Stimulated activated CD8-positive, alpha-beta memory T cell treated with anti-CD3 and anti-CD28 coated beads, Interleukin-4, amount 100 ng/mL, for 1 hour (primary cell): ENCODE results near the gene ZNF512B.

Experiments
- DNase-seq, 2 donors: peaks; one replicate each; pipeline ENCODE4 v3.0.0-alpha.2; 2020; ENCODE audit warnings: low read depth in 2 of 2, low spot score in 1 of 2

Gene ZNF512B

GRCh38 chr20:63951398-63952209, 18.1 kb downstream of the ZNF512B start:
- no peak for DNase-seq

- DNase-seq = no peak
Measured at GRCh38 chr20:63950701-63951397, 18.9 kb downstream of the ZNF512B start.

GRCh38 chr20:63947638-63948456, 21.9 kb downstream of the ZNF512B start:
- DNase-seq = no peak

GRCh38 chr20:63946986-63947637, 22.6 kb downstream of the ZNF512B start:
- no peak for DNase-seq

GRCh38 chr20:63945921-63946920, 23.5 kb downstream of the ZNF512B start:
- no peak for DNase-seq

- DNase-seq = no peak
Measured at GRCh38 chr20:63945031-63945658, 24.6 kb downstream of the ZNF512B start.

- no peak for DNase-seq
Measured at GRCh38 chr20:63944078-63944941, 25.4 kb downstream of the ZNF512B start.

GRCh38 chr20:63943808-63944077, 26.0 kb downstream of the ZNF512B start:
- no peak for DNase-seq

GRCh38 chr20:63942969-63943807, 26.5 kb downstream of the ZNF512B start:
- DNase-seq = no peak

GRCh38 chr20:63942250-63942951, 27.3 kb downstream of the ZNF512B start:
- DNase-seq = no peak

- peak in 1 of 2 donors; percentile 61 for DNase-seq
Measured at GRCh38 chr20:63941282-63942081, 28.2 kb downstream of the ZNF512B start.

GRCh38 chr20:63940472-63941266, 29.1 kb downstream of the ZNF512B start:
- no peak for DNase-seq

- DNase-seq = no peak
Measured at GRCh38 chr20:63940071-63940471, 29.7 kb downstream of the ZNF512B start.

GRCh38 chr20:63939061-63939935, 30.4 kb downstream of the ZNF512B start:
- DNase-seq = no peak

GRCh38 chr20:63937596-63937995, 32.1 kb downstream of the ZNF512B start:
- no peak for DNase-seq
